GM23338 (cell line): Measurements from ENCODE around the gene CALM1. TPM values are rescaled to one million over a fixed set of nuclear protein-coding genes. Genes with fewer than 3 reads are reported as not detected.
"Not testable (repeated sequence)": the region's sequence is repeated elsewhere in the genome, so short reads cannot be mapped to it uniquely, and the experiment has no call there.

Experiments
- ATAC-seq: fragments of 200-7000 bp; cut with Tn5 transposase; 3 replicates; pipeline ENCODE4 v1.9.1; 2020
- DNase-seq: peaks from one replicate; pipeline ENCODE4 v3.0.0-alpha.2; 2015; ENCODE audit warnings: low spot score
- H2AFZ ChIP-seq: fragments of 200-600 bp; sonication (generic); 2 replicates; pipeline ENCODE4 v1.8.0; 2016; ENCODE audit warnings: antibody characterized with exemption, mild to moderate bottlenecking, moderate library complexity
- H3F3A ChIP-seq: fragments of 200-600 bp; sonication (generic); replicated peaks from 2 replicates; pipeline ENCODE4 v1.8.0; 2017; ENCODE audit warnings: antibody characterized with exemption, mixed run types, low read depth
- H3K27ac ChIP-seq: fragments of 200-600 bp; sonication (generic); 2 replicates; pipeline ENCODE4 v1.6.1; 2016; ENCODE audit warnings: low read depth
- H3K27me3 ChIP-seq: fragments of 200-600 bp; sonication (generic); 2 replicates; pipeline ENCODE4 v1.8.0; 2016; ENCODE audit warnings: mild to moderate bottlenecking, mixed run types, moderate library complexity; ENCODE audit not compliant: insufficient read depth
- H3K36me3 ChIP-seq: fragments of 200-600 bp; sonication (generic); 2 replicates; pipeline ENCODE4 v1.8.0; 2016; ENCODE audit warnings: mild to moderate bottlenecking; ENCODE audit not compliant: insufficient read depth
- H3K4me1 ChIP-seq: fragments of 200-600 bp; sonication (generic); 2 replicates; pipeline ENCODE4 v1.8.0; 2016; ENCODE audit warnings: mild to moderate bottlenecking, moderate library complexity; ENCODE audit not compliant: insufficient read depth
- H3K4me2 ChIP-seq: fragments of 200-600 bp; sonication (generic); 2 replicates; pipeline ENCODE4 v1.7.1; 2017; ENCODE audit warnings: mixed run types
- H3K4me3 ChIP-seq: fragments of 200-600 bp; sonication (generic); 2 replicates; pipeline ENCODE4 v1.6.1; 2016; ENCODE audit warnings: mixed run types
- H3K79me2 ChIP-seq: fragments of 200-600 bp; sonication (generic); replicated peaks from 2 replicates; pipeline ENCODE4 v1.8.0; 2017; ENCODE audit warnings: mild to moderate bottlenecking; ENCODE audit not compliant: insufficient read depth
- H3K9me2 ChIP-seq: fragments of 200-600 bp; sonication (generic); 2 replicates; pipeline ENCODE4 v1.8.0; 2017; ENCODE audit not compliant: insufficient read depth
- H4K20me1 ChIP-seq: fragments of 200-600 bp; sonication (generic); replicated peaks from 2 replicates; pipeline ENCODE4 v1.8.0; 2017; ENCODE audit warnings: mild to moderate bottlenecking; ENCODE audit not compliant: insufficient read depth
- H3K27ac Mint-ChIP-seq: 2 replicates; pipeline ENCODE4 v1.8.0; 2020; ENCODE audit warnings: inconsistent platforms, mild to moderate bottlenecking, moderate library complexity, mixed read lengths
- H3K27me3 Mint-ChIP-seq: 3 replicates; pipeline ENCODE4 v1.8.0; 2022; ENCODE audit warnings: low read depth, mild to moderate bottlenecking, moderate library complexity, mixed read lengths, inconsistent platforms; ENCODE audit not compliant: insufficient read depth, poor library complexity
- H3K36me3 Mint-ChIP-seq: 3 replicates; pipeline ENCODE4 v1.8.0; 2021; ENCODE audit warnings: low read depth, mild to moderate bottlenecking, inconsistent platforms, moderate library complexity, mixed read lengths
- H3K4me1 Mint-ChIP-seq: 3 replicates; pipeline ENCODE4 v1.8.0; 2020; ENCODE audit warnings: mild to moderate bottlenecking, inconsistent platforms, mixed read lengths
- H3K4me3 Mint-ChIP-seq: 3 replicates; pipeline ENCODE4 v1.8.0; 2021; ENCODE audit warnings: moderate library complexity, mild to moderate bottlenecking, inconsistent platforms, mixed read lengths
- H3K9me3 Mint-ChIP-seq: 3 replicates; pipeline ENCODE4 v1.8.0; 2020; ENCODE audit warnings: moderate library complexity, mild to moderate bottlenecking, inconsistent platforms, mixed read lengths
- CREB1 ChIP-seq: fragments of 250-450 bp; sonication (Bioruptor Pico); IDR thresholded peaks from 2 replicates; pipeline ENCODE4 v1.5.0; 2020; ENCODE audit warnings: low read depth, mild to moderate bottlenecking, moderate library complexity
- EZH2 ChIP-seq: fragments of 200-600 bp; sonication (generic); IDR thresholded peaks from one replicate; pipeline ENCODE4 v1.8.0; 2017; ENCODE audit warnings: antibody characterized with exemption, mild to moderate bottlenecking, low read depth; ENCODE audit not compliant: unreplicated experiment
- EZH2phosphoT487 ChIP-seq: fragments of 200-600 bp; sonication (generic); IDR thresholded peaks from one replicate; pipeline ENCODE4 v1.8.1; 2018; ENCODE audit warnings: antibody characterized with exemption; ENCODE audit not compliant: unreplicated experiment
- NANOG ChIP-seq: IDR thresholded peaks from 2 replicates; pipeline ENCODE4 v1.6.1; 2016; ENCODE audit warnings: antibody characterized with exemption, borderline replicate concordance
- ZNF331 ChIP-seq: fragments of 250-450 bp; sonication (Bioruptor Pico); IDR thresholded peaks from 2 replicates; pipeline ENCODE4 v1.5.0; 2020; ENCODE audit warnings: low read depth, mild to moderate bottlenecking, moderate library complexity
- polyA plus RNA-seq: library from polyadenylated mRNA; unstranded; fragments of >200 nt; fragmentation: Nextera tagmentation; extraction: Ambion mirVana; gene quantifications from 2 replicates; pipeline ENCODE4 v1.2.1, GENCODE V29; 2016
- total RNA-seq: library from RNA; depleted of rRNA; stranded (reverse); fragments of >200 nt; shearing (Covaris generic); gene quantifications from 2 replicates; pipeline ENCODE4 v1.2.3, GENCODE V29; 2014
- TF ChIP-seq, protein P1 (sequence below): IDR thresholded peaks from one replicate; pipeline ENCODE4 v1.6.1; 2018; ENCODE audit warnings: antibody characterized with exemption; ENCODE audit not compliant: unreplicated experiment
- TF ChIP-seq, protein P2 (sequence below), 2 experiments: fragments of 200-600 bp in 1 of 2; sonication (generic) in 1 of 2; conservative IDR thresholded peaks; 2 replicates each; pipeline versions ENCODE4 v1.5.1 to v1.6.1; 2016 to 2017; ENCODE audit warnings: antibody characterized with exemption in 2 of 2, low read depth in 2 of 2, mild to moderate bottlenecking in 2 of 2, moderate library complexity in 1 of 2
- TF ChIP-seq, protein P3 (sequence below): IDR thresholded peaks from 2 replicates; pipeline ENCODE4 v1.6.1; 2016; ENCODE audit warnings: antibody characterized with exemption

The CALM1 gene
- total and polyA plus RNA-seq, 2 experiments from 2014 or later = 308 to 2,024 TPM

DNA sequence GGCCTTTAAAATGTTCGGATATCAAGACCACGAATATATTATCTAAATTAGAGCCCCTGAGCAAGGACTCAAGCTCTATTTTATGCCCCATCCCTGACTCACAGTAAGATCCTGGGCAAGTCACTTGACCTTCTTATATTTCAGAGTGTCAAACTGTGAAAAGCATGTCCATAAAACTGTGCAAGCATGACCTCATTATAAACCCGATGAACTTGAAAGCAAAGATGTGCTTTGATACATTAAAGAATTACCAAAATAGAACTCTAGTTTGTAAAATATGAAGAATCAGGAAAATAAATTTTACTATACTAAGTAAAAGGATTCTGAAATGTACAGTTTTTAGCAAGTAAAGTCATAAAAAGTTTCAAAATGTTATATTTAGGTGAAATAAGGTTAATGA is 2.9 kb upstream of the CALM1 start:
- Histone ChIP-seq H3K79me2 (peaks cover 14% of the 10 kb centered on the region), H3K27ac (no peak overlapping the region)
- TF ChIP-seq EZH2phosphoT487 = no peak

GRCh38 chr14:90394782-90395181 is 2.0 kb upstream of the CALM1 start:
- H4K20me1 ChIP-seq = peaks cover 13% of the 10 kb centered on the region
- H3K4me2 ChIP-seq, H3K4me3 Mint-ChIP-seq, H3K27ac ChIP-seq, H3K4me3 ChIP-seq, H2AFZ ChIP-seq, H3F3A ChIP-seq, H3K27me3 ChIP-seq, H3K9me3 Mint-ChIP-seq, H3K36me3 Mint-ChIP-seq, DNase-seq, H3K4me1 ChIP-seq, H3K36me3 ChIP-seq, ATAC-seq, H3K27ac Mint-ChIP-seq, H3K9me2 ChIP-seq: not testable (repeated sequence)
- H3K79me2 ChIP-seq = peaks cover 20% of the 10 kb centered on the region
- peaks cover 10% of the 10 kb centered on the region for H3K27me3 Mint-ChIP-seq
- H3K4me1 Mint-ChIP-seq = peaks cover 14% of the 10 kb centered on the region

More for the DNA sequence above, 2.9 kb upstream of the CALM1 start:
- Histone ChIP-seq H2AFZ (no peak overlapping the region), H4K20me1 (peaks cover 8% of the 10 kb centered on the region), H3K9me2 (no peaks in the 10 kb centered on the region; the same call in 1 of the 2 replicates), H3F3A (peaks cover 2% of the 10 kb centered on the region; the same call in 1 of the 2 replicates), H3K36me3 (no peaks in the 10 kb centered on the region), H3K4me2 (no peak overlapping the region), H3K4me1 (peaks cover 7% of the 10 kb centered on the region), H3K4me3 (no peak overlapping the region), H3K27me3 (no peaks in the 10 kb centered on the region)
- Mint-ChIP-seq H3K36me3 (no peaks in the 10 kb centered on the region), H3K9me3 (no peaks in the 10 kb centered on the region), H3K27me3 (peaks cover 10% of the 10 kb centered on the region), H3K27ac (no peak overlapping the region), H3K4me3 (no peak overlapping the region), H3K4me1 (peaks cover 9% of the 10 kb centered on the region)
- no peak for DNase-seq
- no peak for ATAC-seq

- TF ChIP-seq, protein P1, sequence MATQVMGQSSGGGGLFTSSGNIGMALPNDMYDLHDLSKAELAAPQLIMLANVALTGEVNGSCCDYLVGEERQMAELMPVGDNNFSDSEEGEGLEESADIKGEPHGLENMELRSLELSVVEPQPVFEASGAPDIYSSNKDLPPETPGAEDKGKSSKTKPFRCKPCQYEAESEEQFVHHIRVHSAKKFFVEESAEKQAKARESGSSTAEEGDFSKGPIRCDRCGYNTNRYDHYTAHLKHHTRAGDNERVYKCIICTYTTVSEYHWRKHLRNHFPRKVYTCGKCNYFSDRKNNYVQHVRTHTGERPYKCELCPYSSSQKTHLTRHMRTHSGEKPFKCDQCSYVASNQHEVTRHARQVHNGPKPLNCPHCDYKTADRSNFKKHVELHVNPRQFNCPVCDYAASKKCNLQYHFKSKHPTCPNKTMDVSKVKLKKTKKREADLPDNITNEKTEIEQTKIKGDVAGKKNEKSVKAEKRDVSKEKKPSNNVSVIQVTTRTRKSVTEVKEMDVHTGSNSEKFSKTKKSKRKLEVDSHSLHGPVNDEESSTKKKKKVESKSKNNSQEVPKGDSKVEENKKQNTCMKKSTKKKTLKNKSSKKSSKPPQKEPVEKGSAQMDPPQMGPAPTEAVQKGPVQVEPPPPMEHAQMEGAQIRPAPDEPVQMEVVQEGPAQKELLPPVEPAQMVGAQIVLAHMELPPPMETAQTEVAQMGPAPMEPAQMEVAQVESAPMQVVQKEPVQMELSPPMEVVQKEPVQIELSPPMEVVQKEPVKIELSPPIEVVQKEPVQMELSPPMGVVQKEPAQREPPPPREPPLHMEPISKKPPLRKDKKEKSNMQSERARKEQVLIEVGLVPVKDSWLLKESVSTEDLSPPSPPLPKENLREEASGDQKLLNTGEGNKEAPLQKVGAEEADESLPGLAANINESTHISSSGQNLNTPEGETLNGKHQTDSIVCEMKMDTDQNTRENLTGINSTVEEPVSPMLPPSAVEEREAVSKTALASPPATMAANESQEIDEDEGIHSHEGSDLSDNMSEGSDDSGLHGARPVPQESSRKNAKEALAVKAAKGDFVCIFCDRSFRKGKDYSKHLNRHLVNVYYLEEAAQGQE = no peak
- TF ChIP-seq, protein P2, sequence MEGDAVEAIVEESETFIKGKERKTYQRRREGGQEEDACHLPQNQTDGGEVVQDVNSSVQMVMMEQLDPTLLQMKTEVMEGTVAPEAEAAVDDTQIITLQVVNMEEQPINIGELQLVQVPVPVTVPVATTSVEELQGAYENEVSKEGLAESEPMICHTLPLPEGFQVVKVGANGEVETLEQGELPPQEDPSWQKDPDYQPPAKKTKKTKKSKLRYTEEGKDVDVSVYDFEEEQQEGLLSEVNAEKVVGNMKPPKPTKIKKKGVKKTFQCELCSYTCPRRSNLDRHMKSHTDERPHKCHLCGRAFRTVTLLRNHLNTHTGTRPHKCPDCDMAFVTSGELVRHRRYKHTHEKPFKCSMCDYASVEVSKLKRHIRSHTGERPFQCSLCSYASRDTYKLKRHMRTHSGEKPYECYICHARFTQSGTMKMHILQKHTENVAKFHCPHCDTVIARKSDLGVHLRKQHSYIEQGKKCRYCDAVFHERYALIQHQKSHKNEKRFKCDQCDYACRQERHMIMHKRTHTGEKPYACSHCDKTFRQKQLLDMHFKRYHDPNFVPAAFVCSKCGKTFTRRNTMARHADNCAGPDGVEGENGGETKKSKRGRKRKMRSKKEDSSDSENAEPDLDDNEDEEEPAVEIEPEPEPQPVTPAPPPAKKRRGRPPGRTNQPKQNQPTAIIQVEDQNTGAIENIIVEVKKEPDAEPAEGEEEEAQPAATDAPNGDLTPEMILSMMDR (conservative IDR thresholded peaks at IDR 0.05; ENCODE audit: low read depth in 2 of 2) = no peak
- TF ChIP-seq EZH2phosphoT487 = no peak
- no peak for TF ChIP-seq CREB1 (CRISPR knock-in tag)
- TF ChIP-seq NANOG = no peak
- no peak for TF ChIP-seq EZH2
- no peak for TF ChIP-seq ZNF331 (CRISPR knock-in tag)
- TF ChIP-seq, protein P3, sequence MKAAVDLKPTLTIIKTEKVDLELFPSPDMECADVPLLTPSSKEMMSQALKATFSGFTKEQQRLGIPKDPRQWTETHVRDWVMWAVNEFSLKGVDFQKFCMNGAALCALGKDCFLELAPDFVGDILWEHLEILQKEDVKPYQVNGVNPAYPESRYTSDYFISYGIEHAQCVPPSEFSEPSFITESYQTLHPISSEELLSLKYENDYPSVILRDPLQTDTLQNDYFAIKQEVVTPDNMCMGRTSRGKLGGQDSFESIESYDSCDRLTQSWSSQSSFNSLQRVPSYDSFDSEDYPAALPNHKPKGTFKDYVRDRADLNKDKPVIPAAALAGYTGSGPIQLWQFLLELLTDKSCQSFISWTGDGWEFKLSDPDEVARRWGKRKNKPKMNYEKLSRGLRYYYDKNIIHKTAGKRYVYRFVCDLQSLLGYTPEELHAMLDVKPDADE = no peak
- H3K4me1 Mint-ChIP-seq = peaks cover 14% of the 10 kb centered on the region
- H3K27ac Mint-ChIP-seq = peak overlapping the region; percentile 76
- DNase-seq (peak; percentile 56), ATAC-seq (peak; percentile 38)
- H3K79me2 ChIP-seq = peaks cover 46% of the 10 kb centered on the region
- H3K36me3 ChIP-seq = peaks cover 26% of the 10 kb centered on the region
- peak overlapping the region; percentile 99 for H3K4me2 ChIP-seq
- H3K27ac ChIP-seq = peak overlapping the region; percentile 78; the same call in 1 of the 2 replicates
- peak overlapping the region; percentile 99 for H3K4me3 ChIP-seq
- H3K9me3 Mint-ChIP-seq = no peaks in the 10 kb centered on the region
- peaks cover 13% of the 10 kb centered on the region for H3K27me3 Mint-ChIP-seq
- H3K9me2 ChIP-seq = no peaks in the 10 kb centered on the region
- peaks cover 16% of the 10 kb centered on the region; the same call in 1 of the 2 replicates for H3F3A ChIP-seq
- H3K36me3 Mint-ChIP-seq = peaks cover 32% of the 10 kb centered on the region
- peak overlapping the region; percentile 91 for H3K4me3 Mint-ChIP-seq
- H4K20me1 ChIP-seq = peaks cover 35% of the 10 kb centered on the region
- H3K27me3 ChIP-seq = no peaks in the 10 kb centered on the region
- peaks cover 14% of the 10 kb centered on the region for H3K4me1 ChIP-seq
- no peak overlapping the region for H2AFZ ChIP-seq
Observed at GRCh38 chr14:90397425-90398314, 841 bp downstream of the CALM1 start.
